Epithelial cell of proximal tubule (primary cell): ENCODE data around the gene SYNGR3. TPM values are rescaled to one million over a fixed set of nuclear protein-coding genes. Genes with fewer than 3 reads are reported as not detected.

Experiments
- DNase-seq: peaks from one replicate; pipeline ENCODE4 v3.0.0-alpha.2; 2011; ENCODE audit warnings: low read depth
- H3K4me3 ChIP-seq: 2 replicates; pipeline ENCODE4 v1.5.1; 2011; ENCODE audit warnings: low read depth, mild to moderate bottlenecking, low read length
- total RNA-seq: library from RNA; depleted of rRNA; stranded (reverse); fragments of >200 nt; gene quantifications from 2 replicates; pipeline ENCODE4 v1.2.3, GENCODE V29; 2015
- TF ChIP-seq, protein P1 (sequence below): conservative IDR thresholded peaks from 2 replicates; pipeline ENCODE4 v1.5.1; 2012; ENCODE audit warnings: low read depth, mild to moderate bottlenecking, low read length

SYNGR3 gene
- total RNA-seq, 1 donor from 2014 or later, result 22.0 TPM

DNA sequence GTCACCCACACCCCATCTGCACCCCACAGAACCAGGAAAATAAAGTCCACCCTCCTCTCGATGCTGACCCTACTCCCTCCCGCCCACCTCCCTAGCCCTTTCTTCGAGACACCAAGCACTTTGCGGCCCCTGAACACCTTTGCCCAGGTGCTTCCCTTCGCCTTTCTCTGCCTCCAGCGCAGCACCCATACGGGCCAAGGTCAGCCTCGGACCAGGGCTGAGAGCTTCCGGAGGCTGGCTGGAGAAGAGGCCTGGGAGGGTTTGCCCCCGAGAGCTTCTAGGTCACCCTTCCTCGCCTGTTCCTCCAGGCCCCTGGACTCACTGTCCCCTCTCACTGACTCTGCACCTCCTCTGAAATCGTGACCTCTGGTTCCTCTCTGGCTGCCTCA, 34.3 kb downstream of the SYNGR3 start:
- no peak overlapping the region for H3K4me3 ChIP-seq
- TF ChIP-seq, protein P1, sequence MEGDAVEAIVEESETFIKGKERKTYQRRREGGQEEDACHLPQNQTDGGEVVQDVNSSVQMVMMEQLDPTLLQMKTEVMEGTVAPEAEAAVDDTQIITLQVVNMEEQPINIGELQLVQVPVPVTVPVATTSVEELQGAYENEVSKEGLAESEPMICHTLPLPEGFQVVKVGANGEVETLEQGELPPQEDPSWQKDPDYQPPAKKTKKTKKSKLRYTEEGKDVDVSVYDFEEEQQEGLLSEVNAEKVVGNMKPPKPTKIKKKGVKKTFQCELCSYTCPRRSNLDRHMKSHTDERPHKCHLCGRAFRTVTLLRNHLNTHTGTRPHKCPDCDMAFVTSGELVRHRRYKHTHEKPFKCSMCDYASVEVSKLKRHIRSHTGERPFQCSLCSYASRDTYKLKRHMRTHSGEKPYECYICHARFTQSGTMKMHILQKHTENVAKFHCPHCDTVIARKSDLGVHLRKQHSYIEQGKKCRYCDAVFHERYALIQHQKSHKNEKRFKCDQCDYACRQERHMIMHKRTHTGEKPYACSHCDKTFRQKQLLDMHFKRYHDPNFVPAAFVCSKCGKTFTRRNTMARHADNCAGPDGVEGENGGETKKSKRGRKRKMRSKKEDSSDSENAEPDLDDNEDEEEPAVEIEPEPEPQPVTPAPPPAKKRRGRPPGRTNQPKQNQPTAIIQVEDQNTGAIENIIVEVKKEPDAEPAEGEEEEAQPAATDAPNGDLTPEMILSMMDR, result no peak
- DNase-seq, result no peak

DNA sequence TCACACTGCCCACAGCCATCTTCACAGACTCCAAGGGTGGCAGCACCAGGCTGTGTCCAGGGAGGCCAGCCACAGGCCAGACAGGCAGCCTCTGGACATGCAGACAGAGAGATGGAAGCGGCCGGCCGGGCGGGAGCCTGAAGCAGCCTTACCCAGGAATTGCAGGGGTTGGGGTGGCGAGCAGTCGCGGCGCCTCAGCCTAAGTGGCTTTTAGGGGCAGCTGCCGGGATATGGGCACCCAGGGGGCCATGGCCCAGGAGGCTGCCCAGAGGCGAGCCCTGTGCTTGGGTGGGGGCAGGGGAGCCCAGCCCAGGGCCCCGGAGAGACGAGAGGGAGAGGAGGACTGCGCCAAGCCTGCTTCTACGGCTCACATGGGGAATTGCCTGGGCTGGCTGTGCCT, 35.5 kb downstream of the SYNGR3 start:
- H3K4me3 ChIP-seq, result no peak overlapping the region
- TF ChIP-seq, protein P1, result no peak
- no peak for DNase-seq

DNA sequence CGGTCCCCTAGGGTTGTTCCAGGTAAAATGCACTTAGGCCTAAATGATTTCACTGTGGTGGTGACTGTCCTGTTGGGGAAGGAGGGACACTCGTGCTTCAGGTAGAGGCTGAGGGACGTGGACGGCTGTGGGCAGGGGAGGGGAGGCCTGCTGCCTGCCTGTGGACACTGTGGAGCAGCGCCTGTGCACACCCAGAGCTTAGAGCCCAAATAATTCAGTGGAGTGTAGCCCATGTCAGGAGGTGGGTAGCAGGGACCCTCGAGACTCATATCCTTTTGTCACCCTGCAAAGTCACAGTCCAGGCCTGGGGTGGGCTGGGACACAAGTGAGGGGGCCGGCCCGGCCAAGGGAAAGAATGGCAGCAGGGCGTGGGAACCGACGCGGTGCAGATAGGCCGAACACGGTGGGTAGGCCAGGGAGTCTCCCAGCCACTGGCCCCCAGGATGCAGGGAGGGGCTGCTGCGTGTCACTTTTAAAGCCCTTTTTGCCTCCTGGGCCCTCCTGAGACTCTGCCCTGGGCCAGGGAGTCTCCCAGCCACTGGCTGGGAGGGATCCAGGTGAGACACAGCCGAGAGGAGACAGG, 36.2 kb downstream of the SYNGR3 start:
- TF ChIP-seq, protein P1, result no peak
- H3K4me3 ChIP-seq, result peak overlapping the region; percentile 50
- no peak for DNase-seq

- TF ChIP-seq, protein P1, result no peak
- DNase-seq, result no peak
Observed at GRCh38 chr16:2026461-2027023, 36.8 kb downstream of the SYNGR3 start, which contains the start of gene NHERF2. TSS of gene NHERF2 (plus strand) at chr16:2026902. CDS start at chr16:2027006, 104 bp downstream.

GRCh38 chr16:2027024-2028010, 37.5 kb downstream of the SYNGR3 start:
- TF ChIP-seq, protein P1, result no peak
- H3K4me3 ChIP-seq, result peak overlapping the region; percentile 59
- DNase-seq, result no peak

More at GRCh38 chr16:2026461-2027023, 36.8 kb downstream of the SYNGR3 start, which contains the start of gene NHERF2:
- peak within 1 kb of the TSS; percentile 59 for H3K4me3 ChIP-seq

GRCh38 chr16:2028146-2028545, 38.4 kb downstream of the SYNGR3 start:
- DNase-seq, result no peak
- TF ChIP-seq, protein P1, result no peak
- H3K4me3 ChIP-seq, result no peak overlapping the region
